Kidney (tissue), 14 donors: Measurements from ENCODE around the gene MRC2. TPM values are rescaled to one million over a fixed set of nuclear protein-coding genes. Genes with fewer than 3 reads are reported as not detected.

Source experiments
- DNase-seq, 5 donors: peaks; one replicate each; pipeline ENCODE4 v3.0.0-alpha.2; 2013 to 2020
- FAIRE-seq: peaks from 2 replicates; lab custom pipeline; 2012; peaks lifted over from hg19 to GRCh38; lab: Jason Lieb, UNC
- H3K27ac ChIP-seq, 2 donors: one replicate each; pipeline ENCODE4 v1.7.0; 2013; ENCODE audit warnings: low read depth in 2 of 2, low read length in 2 of 2, inconsistent platforms in 1 of 2
- H3K27me3 ChIP-seq: one replicate; pipeline ENCODE4 v1.7.1; 2013; ENCODE audit warnings: low read length, inconsistent platforms; ENCODE audit not compliant: control insufficient read depth, insufficient read depth
- H3K36me3 ChIP-seq, 3 donors: one replicate each; pipeline versions ENCODE4 v1.7.0 to v1.7.1; 2013; ENCODE audit warnings: low read length in 3 of 3, control low read depth in 1 of 3, inconsistent platforms in 1 of 3; ENCODE audit not compliant: insufficient read depth in 3 of 3, control insufficient read depth in 2 of 3
- H3K4me1 ChIP-seq, 3 donors: one replicate each; pipeline versions ENCODE4 v1.7.0 to v1.7.1; 2013; ENCODE audit warnings: low read length in 3 of 3, inconsistent platforms in 1 of 3, low read depth in 1 of 3; ENCODE audit not compliant: control insufficient read depth in 2 of 3, insufficient read depth in 2 of 3
- H3K4me3 ChIP-seq, 3 donors: one replicate each; pipeline versions ENCODE4 v1.7.0 to v1.8.1; 2013; ENCODE audit warnings: low read length in 3 of 3, control low read depth in 1 of 3, inconsistent platforms in 1 of 3
- H3K9ac ChIP-seq, 3 donors: one replicate each; pipeline versions ENCODE4 v1.7.0 to v1.7.1; 2013; ENCODE audit warnings: low read length in 3 of 3, control low read depth in 1 of 3, inconsistent platforms in 1 of 3
- H3K9me3 ChIP-seq, 3 donors: one replicate each; pipeline versions ENCODE4 v1.7.0 to v1.7.1; 2013; ENCODE audit warnings: low read length in 3 of 3, control low read depth in 1 of 3, inconsistent platforms in 1 of 3; ENCODE audit not compliant: control insufficient read depth in 2 of 3, insufficient read depth in 1 of 3
- CTCF ChIP-seq: IDR thresholded peaks from 3 replicates; pipeline ENCODE4 v1.5.1; 2012; ENCODE audit warnings: mild to moderate bottlenecking, moderate library complexity, borderline replicate concordance; ENCODE audit not compliant: insufficient read depth; ENCODE audit errors: extremely low read depth
- intact Hi-C: fragments of 100-400 bp; cut with DNase I; formaldehyde crosslinking; loops from one replicate; pipeline ENCODE4 v1.11.1; 2022
- polyA plus RNA-seq: library from polyadenylated mRNA; stranded (reverse); fragments of 350-450 nt; fragmentation: Illumina TruSeq; extraction: RNeasy Lipid Tissue Mini Kit (QIAGEN cat#74804); gene quantifications from one replicate; pipeline ENCODE4 v1.2.3, GENCODE V29; 2014; ENCODE audit warnings: low read depth, low replicate concordance; ENCODE audit not compliant: insufficient read depth
- total RNA-seq: library from RNA; stranded (reverse); fragmentation: NEBNext Ultra II Directional; extraction: Animal tissue kit (Norgen Biotek cat#: 25700); gene quantifications from one replicate; pipeline ENCODE4 v1.2.1, GENCODE V29; 2021
- donor health status: control.
- donor health status: control.
- donor health status: control.
- donor health status: control.
- donor health status: control.
- donor health status: DM: yes; HTN: yes; CAD: no.
- donor health status: Normal renal cell carcinoma (clear cell type).

The MRC2 gene
- total and polyA plus RNA-seq, 2 donors from 2014 or later = 18.0 to 23.7 TPM

- H3K4me3 ChIP-seq = no peak overlapping the region
- FAIRE-seq (no peak), DNase-seq (no peak)
- H3K36me3 ChIP-seq = no peaks in the 10 kb centered on the region
- H3K9ac ChIP-seq = no peak overlapping the region
- H3K9me3 ChIP-seq = no peaks in the 10 kb centered on the region
- intact Hi-C loops = no loop called here
- TF ChIP-seq CTCF = no peak
- H3K27me3 ChIP-seq = no peaks in the 10 kb centered on the region
- H3K4me1 ChIP-seq = no peaks in the 10 kb centered on the region
- no peak overlapping the region for H3K27ac ChIP-seq
Observed at GRCh38 chr17:62674841-62675240, 47.4 kb downstream of the MRC2 start.

- Histone ChIP-seq H3K4me1 (no peaks in the 10 kb centered on the region), H3K36me3 (no peaks in the 10 kb centered on the region), H3K27me3 (no peaks in the 10 kb centered on the region), H3K4me3 (no peak overlapping the region), H3K9ac (no peak overlapping the region), H3K27ac (no peak overlapping the region), H3K9me3 (no peaks in the 10 kb centered on the region)
- intact Hi-C loops = no loop called here
- no peak for TF ChIP-seq CTCF
- FAIRE-seq (no peak), DNase-seq (peak in 1 of 5 donors; percentile 38)
Observed at GRCh38 chr17:62675260-62675659, 47.8 kb downstream of the MRC2 start.

- Histone ChIP-seq H3K36me3 (no peaks in the 10 kb centered on the region), H3K27ac (no peak overlapping the region)
- intact Hi-C loops = no loop called here
Observed at GRCh38 chr17:62675701-62676100, 48.2 kb downstream of the MRC2 start.

More at GRCh38 chr17:62675701-62676100, 48.2 kb downstream of the MRC2 start:
- no peaks in the 10 kb centered on the region for H3K9me3 ChIP-seq
- H3K4me1 ChIP-seq = no peaks in the 10 kb centered on the region
- no peak for TF ChIP-seq CTCF
- H3K27me3 ChIP-seq = no peaks in the 10 kb centered on the region
- H3K4me3 ChIP-seq = no peak overlapping the region
- FAIRE-seq = no peak
- no peak overlapping the region for H3K9ac ChIP-seq
- no peak for DNase-seq
